MM.1S (cell line): ENCODE results near the gene DBP.

ENCODE experiments used
- CTCF ChIP-seq: fragments of 300-600 bp; sonication (generic); IDR thresholded peaks from 2 replicates; pipeline ENCODE4 v1.5.1; 2016; ENCODE audit warnings: antibody characterized with exemption, low read length, mixed read lengths
- EZH2 ChIP-seq: fragments of 300-600 bp; sonication (generic); optimal IDR thresholded peaks from 2 replicates; pipeline ENCODE3; 2017; ENCODE audit warnings: low read depth, mild to moderate bottlenecking, antibody characterized with exemption, low read length, mixed read lengths

- TF ChIP-seq EZH2: no peak
- TF ChIP-seq CTCF: no peak
Observed at GRCh38 chr19:48645620-48646000, 8.4 kb upstream of the DBP start.
